Transverse colon (tissue), 4 donors: ENCODE data around the gene CCDC134. TPM values are rescaled to one million over a fixed set of nuclear protein-coding genes. Genes with fewer than 3 reads are reported as not detected.

ENCODE experiments used
- DNase-seq: peaks from one replicate; pipeline ENCODE4 v3.0.0-alpha.2; 2019
- H3K27ac ChIP-seq, 4 donors: fragments of 200-600 bp; sonication (generic); 2 replicates each; pipeline ENCODE4 v1.5.1; 2016 to 2018; ENCODE audit warnings: inconsistent platforms in 4 of 4
- H3K27me3 ChIP-seq: fragments of 200-600 bp; sonication (generic); 2 replicates; pipeline ENCODE4 v1.5.1; 2017; ENCODE audit warnings: inconsistent platforms
- H3K36me3 ChIP-seq, 4 donors: fragments of 200-600 bp; sonication (generic); 2 replicates each; pipeline ENCODE4 v1.5.1; 2017 to 2019; ENCODE audit warnings: inconsistent platforms in 4 of 4
- H3K4me1 ChIP-seq, 4 donors: fragments of 200-600 bp; sonication (generic); 2 replicates each; pipeline ENCODE4 v1.5.1; 2017 to 2020; ENCODE audit warnings: inconsistent platforms in 4 of 4
- H3K4me3 ChIP-seq, 4 donors: fragments of 200-600 bp; sonication (generic); 1 replicate in 1 of 4; 2 replicates in 3 of 4; pipeline versions ENCODE4 v1.5.1 to v1.6.1; 2017 to 2019; ENCODE audit warnings: inconsistent platforms in 4 of 4
- H3K9me3 ChIP-seq, 2 donors: fragments of 200-600 bp; sonication (generic); 2 replicates each; pipeline ENCODE4 v1.5.1; 2017 to 2019; ENCODE audit warnings: inconsistent platforms in 2 of 2
- CTCF ChIP-seq, 5 experiments: fragments of 200-600 bp in 3 of 5; fragments of 450-650 bp in 2 of 5; sonication (generic) in 3 of 5; IDR thresholded peaks; 1 replicate in 2 of 5; 2 replicates in 3 of 5; pipeline ENCODE4 v1.5.1; 2016 to 2017; ENCODE audit warnings: antibody characterized with exemption in 5 of 5, inconsistent platforms in 3 of 5, mild to moderate bottlenecking in 2 of 5, moderate library complexity in 1 of 5
- EP300 ChIP-seq: sonication (generic); formaldehyde crosslinking; IDR thresholded peaks from one replicate; pipeline ENCODE4 v1.6.1; 2017; ENCODE audit warnings: antibody characterized with exemption, low read depth
- POLR2A ChIP-seq: fragments of 450-650 bp; IDR thresholded peaks from one replicate; pipeline ENCODE4 v1.6.1; 2016; ENCODE audit warnings: antibody characterized with exemption, mild to moderate bottlenecking, moderate library complexity
- POLR2AphosphoS5 ChIP-seq, 3 donors: sonication (generic); formaldehyde crosslinking; IDR thresholded peaks; one replicate each; pipeline ENCODE4 v1.6.1; 2016; ENCODE audit warnings: antibody characterized with exemption in 3 of 3
- WGBS, 2 donors: methylation state at CpG; one replicate each; pipeline ENCODE4 v1.1.5; 2018; ENCODE audit warnings: low coverage in 1 of 2; 5-methylcytosine and 5-hydroxymethylcytosine counted together
- in situ Hi-C, 4 donors: fragments of 200-750 bp; cut with MboI; loops; one replicate each; pipeline versions ENCODE4 v1.15.0 to v1.15.1; 2017; ENCODE audit warnings: low sequenced_read_pairs in 3 of 4, low pct_ligation_motif_present in 1 of 4, low pct_unique_long_range_greater_than_20kb in 1 of 4
- intact Hi-C: fragments of 100-400 bp; cut with DNase I; formaldehyde crosslinking; loops from one replicate; pipeline ENCODE4 v1.15.1; 2023; ENCODE audit warnings: low total_unique reads
- total RNA-seq, 4 donors: library from RNA; depleted of rRNA; stranded (reverse); fragments of >200 nt; gene quantifications; one replicate each; pipeline ENCODE4 v1.1.0, GENCODE V29; 2016

CCDC134 gene
- total RNA-seq, 4 donors from 2014 or later, result 5.9 to 9.8 TPM; not detected in 2

DNA sequence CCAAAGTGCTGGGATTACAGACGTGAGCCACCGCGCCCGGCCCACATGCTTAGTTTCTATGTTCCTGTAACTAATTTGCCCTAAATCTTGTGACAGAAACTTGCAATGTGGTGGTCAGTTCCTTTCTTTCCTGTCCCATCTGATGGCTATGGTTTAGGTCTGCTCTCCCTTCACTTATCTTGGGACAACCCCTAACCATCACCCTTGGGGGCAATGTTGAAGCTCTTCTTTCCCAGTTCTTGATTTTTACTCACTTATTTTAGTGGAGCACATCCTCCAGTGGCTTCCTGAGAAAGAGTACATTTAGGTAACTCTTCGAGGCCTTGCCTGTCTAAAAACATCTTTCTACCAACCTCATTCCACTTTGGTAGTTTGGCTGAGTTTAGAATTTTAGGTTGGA, 39.7 kb downstream of the CCDC134 start:
- 83 to 91% methylated on average over 1 to 5 of the region's 5 CpGs for WGBS, 2 donors
- H3K4me1 ChIP-seq, result peaks cover 11 to 83% (median 53%) of the 10 kb centered on the region in 4 donors
- no peaks in the 10 kb centered on the region for H3K9me3 ChIP-seq
- intact Hi-C loops, result no loop called here
- H3K4me3 ChIP-seq, result no peak overlapping the region
- no peaks in the 10 kb centered on the region for H3K36me3 ChIP-seq
- in situ Hi-C loops, result no loop called here
- H3K27me3 ChIP-seq, result no peaks in the 10 kb centered on the region
- no peak for DNase-seq
- peak overlapping the region; percentile 79 to 87 (median 82) for H3K27ac ChIP-seq
- TF ChIP-seq EP300 (no peak), POLR2AphosphoS5 (IDR thresholded peaks at IDR 0.05) (no peak), POLR2A (no peak), CTCF (IDR thresholded peaks at IDR 0.05) (no peak)

GRCh38 chr22:41841085-41841712, 40.7 kb downstream of the CCDC134 start:
- Histone ChIP-seq H3K4me3 (no peak overlapping the region), H3K27ac (peak overlapping the region; percentile 79 to 87 (median 82)), H3K4me1 (peaks cover 11 to 83% (median 59%) of the 10 kb centered on the region in 4 donors), H3K27me3 (no peaks in the 10 kb centered on the region), H3K9me3 (no peaks in the 10 kb centered on the region), H3K36me3 (no peaks in the 10 kb centered on the region)
- TF ChIP-seq POLR2AphosphoS5 (IDR thresholded peaks at IDR 0.05) (peak; percentile 9 to 29 (median 28)), POLR2A (no peak)
- in situ Hi-C loops, result no loop called here
- peak; percentile 52 for DNase-seq
- intact Hi-C loops, result no loop called here
- WGBS, 2 donors, result 36 to 42% methylated on average over 3 of the region's 3 CpGs

DNA sequence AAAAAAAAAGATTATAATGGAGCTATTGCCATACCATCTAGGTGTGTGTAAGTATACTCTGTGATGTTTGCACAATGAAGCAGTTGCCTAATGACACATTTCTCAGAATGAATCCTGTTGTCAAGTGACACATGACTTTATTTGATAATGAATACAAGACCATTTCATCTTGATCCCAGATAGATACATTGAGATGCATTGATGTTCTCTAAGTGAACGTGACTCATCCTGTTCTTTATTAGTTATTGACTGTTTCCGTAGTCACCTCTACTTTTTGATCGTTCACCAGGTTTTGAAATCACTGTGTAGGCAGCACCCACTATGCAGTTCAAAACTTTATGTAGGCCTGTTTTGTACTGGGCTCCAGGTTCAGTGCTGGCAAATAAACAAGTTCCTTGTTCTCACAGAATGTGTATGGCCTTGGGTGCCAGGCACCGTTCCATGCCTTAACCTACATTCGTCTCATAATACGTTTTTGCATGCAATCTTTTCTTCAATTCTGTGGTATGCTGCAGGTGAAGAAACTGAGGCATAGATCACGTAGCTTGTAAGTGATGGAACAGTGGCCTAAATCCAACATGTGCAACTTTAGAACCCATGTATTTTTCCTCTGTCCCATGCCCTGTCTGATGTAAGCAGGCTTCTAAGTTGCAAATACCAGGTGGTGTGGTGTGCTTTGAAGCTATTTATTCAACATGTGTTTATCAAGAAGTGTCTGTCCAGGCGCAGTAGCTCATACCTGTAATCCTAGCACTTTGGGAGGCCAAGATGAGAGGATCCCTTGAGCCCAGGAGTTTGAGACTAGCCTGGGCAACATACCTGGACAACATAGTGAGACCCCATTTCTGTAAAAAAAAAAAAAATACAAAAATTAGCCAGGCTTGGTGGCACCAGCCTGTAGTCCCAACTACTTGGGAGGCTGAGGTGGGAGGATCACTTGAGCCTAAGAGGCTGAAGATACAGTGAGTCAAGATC, 42.8 kb downstream of the CCDC134 start:
- no peak for DNase-seq
- peak in 2 of 3 donors; percentile 12 to 49 for TF ChIP-seq POLR2AphosphoS5 (IDR thresholded peaks at IDR 0.05)
- no peak for TF ChIP-seq CTCF (IDR thresholded peaks at IDR 0.05)
- intact Hi-C loops, result no loop called here
- no peaks in the 10 kb centered on the region for H3K36me3 ChIP-seq
- in situ Hi-C loops, result no loop called here
- WGBS, 2 donors, result 38 to 40% methylated on average over 3 to 8 of the region's 8 CpGs
- H3K4me1 ChIP-seq, result peaks cover 15 to 96% (median 73%) of the 10 kb centered on the region in 4 donors
- H3K9me3 ChIP-seq, result no peaks in the 10 kb centered on the region
- peak overlapping the region; percentile 79 to 87 (median 82) for H3K27ac ChIP-seq
- no peak overlapping the region for H3K4me3 ChIP-seq
- H3K27me3 ChIP-seq, result no peaks in the 10 kb centered on the region

DNA sequence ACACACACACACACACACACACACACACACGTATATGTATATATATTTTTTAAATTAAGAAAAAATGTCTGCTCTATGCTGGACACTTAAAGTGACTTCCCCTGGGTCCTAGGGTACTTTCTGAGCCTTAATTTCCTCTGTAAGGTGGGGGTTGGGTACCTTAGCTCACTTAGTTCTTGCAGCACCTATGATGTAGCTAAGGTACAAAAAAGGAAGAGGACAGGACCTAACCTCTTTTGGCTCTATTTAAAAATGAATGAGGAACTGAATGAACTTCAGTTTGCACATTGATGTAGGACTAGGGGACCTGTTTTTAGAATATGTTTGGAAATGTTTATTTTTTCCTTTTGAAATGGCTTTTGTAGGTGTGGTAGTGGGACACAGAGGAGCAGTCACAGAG, 43.6 kb downstream of the CCDC134 start:
- Histone ChIP-seq H3K4me3 (no peak overlapping the region), H3K9me3 (no peaks in the 10 kb centered on the region), H3K27me3 (no peaks in the 10 kb centered on the region), H3K4me1 (peaks cover 22 to 95% (median 74%) of the 10 kb centered on the region in 4 donors), H3K36me3 (no peaks in the 10 kb centered on the region), H3K27ac (peak overlapping the region in 3 of 4 donors; percentile 79 to 87 (median 85))
- intact Hi-C loops (no loop called here), in situ Hi-C loops (no loop called here)
- TF ChIP-seq POLR2A (no peak), EP300 (no peak), POLR2AphosphoS5 (IDR thresholded peaks at IDR 0.05) (no peak), CTCF (IDR thresholded peaks at IDR 0.05) (no peak)
- DNase-seq, result no peak
- WGBS, 2 donors, result 62 to 78% methylated on average over 1 of the region's 1 CpG
